ENCODE data around the gene TXNDC11. TPM values are rescaled to one million over a fixed set of nuclear protein-coding genes. Genes with fewer than 3 reads are reported as not detected.

TXNDC11 gene
- total and polyA plus RNA-seq, 9 of the 15 experiments (the other 6 are each of a cell fraction or from before 2014, with no cell fraction given), result 0.66 to 32.6 (median 26.2) TPM

GRCh38 chr16:11666103-11667055 lies 76.3 kb downstream of the TXNDC11 start (continued):
- TF ChIP-seq SMARCC2 (IDR thresholded peaks at IDR 0.05; ENCODE audit: low read depth), result no peak
- TF ChIP-seq ZNF57 (CRISPR knock-in tag; IDR thresholded peaks at IDR 0.05), result no peak

GRCh38 chr16:11665071-11665491 lies 77.6 kb downstream of the TXNDC11 start:
- no peak overlapping the region for H2AFZ ChIP-seq (ENCODE audit: low read depth, low read length)
- H3K36me3 ChIP-seq (ENCODE audit: control insufficient read depth, insufficient read depth, low read length), result no peaks in the 10 kb centered on the region
- no peak overlapping the region for H3K4me2 ChIP-seq (ENCODE audit: insufficient read depth, low read length)
- H3K79me2 ChIP-seq (ENCODE audit: control insufficient read depth, insufficient read depth, low read length), result no peaks in the 10 kb centered on the region
- no peak overlapping the region for H3K27ac ChIP-seq (ENCODE audit: extremely low read depth, low read depth, low read length)
- no peak overlapping the region for H3K4me3 ChIP-seq
- H3K9me3 ChIP-seq (replicated peaks; ENCODE audit: control insufficient read depth, insufficient read depth, low read depth, low read length), result no peaks in the 10 kb centered on the region
- peaks cover 8 to 40% of the 10 kb centered on the region in 2 experiments for H3K27me3 ChIP-seq (ENCODE audit: control insufficient read depth in 2 of 2, insufficient read depth in 2 of 2, low read length in 2 of 2)
- peaks cover 4 to 29% of the 10 kb centered on the region in 2 experiments; a peak in 3 of 5 replicates for H3K4me1 ChIP-seq (replicated peaks in 1 of 2; ENCODE audit: control insufficient read depth in 2 of 2, insufficient read depth in 2 of 2, low read length in 2 of 2)
- intact Hi-C loops (cut with micrococcal nuclease) (no loop called here), in situ Hi-C loops (cut with MboI) (loop anchor here (25.0 kb wide), 1 partner anchor 703 kb away; no protein-coding TSS in a partner anchor)
- H4K20me1 ChIP-seq (replicated peaks; ENCODE audit: control insufficient read depth, insufficient read depth, low read length), result peaks cover 12% of the 10 kb centered on the region; the same call in 1 of the 2 replicates
- H3K9me1 ChIP-seq (ENCODE audit: control insufficient read depth, insufficient read depth, low read length), result no peaks in the 10 kb centered on the region
- no TSS peak for BruUV-seq (replicated peaks)
- ChIA-PET CTCF (ENCODE audit: low intra/inter-chr PET ratio) (no interaction called here), POLR2A (interaction anchor here (0.6 to 1.5 kb wide), 4 partner anchors 29 to 1257 kb away, joined by 3 to 5 read pairs (median 4); no protein-coding TSS in a partner anchor)
- FAIRE-seq (no peak), ATAC-seq (no peak), DNase-seq (ENCODE audit: extremely low read depth in 1 of 4, low spot score in 3 of 4) (no peak)
- H3K9ac ChIP-seq (ENCODE audit: insufficient read depth in 1 of 2, low read depth in 2 of 2, low read length in 2 of 2), result peak overlapping the region in 1 of 2 experiments; percentile 64; a peak in 1 of 4 replicates
- WGBS (ENCODE audit: insufficient coverage, low coverage, missing lambda C conversion rate), result 2% methylated on average over 11 of the region's 11 CpGs
- TF ChIP-seq U2AF1 (optimal IDR thresholded peaks at IDR 0.05; ENCODE audit: low read depth, low read length) (no peak), HDAC6 (IDR thresholded peaks at IDR 0.05; ENCODE audit: low read depth, low read length) (no peak), ZNF609 (CRISPR knock-in tag; IDR thresholded peaks at IDR 0.05; ENCODE audit: borderline replicate concordance) (no peak), ZNF740 (CRISPR knock-in tag; IDR thresholded peaks at IDR 0.05) (no peak), ZNF740 (tag; IDR thresholded peaks at IDR 0.05) (no peak), FOXJ2 (tag; IDR thresholded peaks at IDR 0.05) (no peak), TAF9B (IDR thresholded peaks at IDR 0.05; ENCODE audit: partially characterized antibody) (no peak), RBBP5 (IDR thresholded peaks at IDR 0.05; ENCODE audit: borderline replicate concordance, insufficient read depth, low read length, poor library complexity, severe bottlenecking) (no peak), ZNF57 (CRISPR knock-in tag; IDR thresholded peaks at IDR 0.05) (no peak), ZNF140 (CRISPR knock-in tag; IDR thresholded peaks at IDR 0.05) (no peak), POLR2H (tag; IDR thresholded peaks at IDR 0.05; ENCODE audit: low read depth) (no peak)
